K562 (cell line): ENCODE data around the gene FANCG. TPM values are rescaled to one million over a fixed set of nuclear protein-coding genes. Genes with fewer than 3 reads are reported as not detected.

Source experiments
- BCOR ChIP-seq: fragments of 450-650 bp; IDR thresholded peaks from 2 replicates; pipeline ENCODE4 v1.6.1; 2016
- BHLHE40 ChIP-seq: IDR thresholded peaks from 2 replicates; pipeline ENCODE4 v1.6.1; 2011; ENCODE audit warnings: low read length, improper control_type of control experiment
- CBFA2T2 ChIP-seq: fragments of 450-650 bp; conservative IDR thresholded peaks from 2 replicates; pipeline ENCODE4 v1.6.1; 2017; ENCODE audit warnings: mild to moderate bottlenecking
- CHD4 ChIP-seq: fragments of 200-600 bp; sonication (generic); IDR thresholded peaks from 3 replicates; pipeline ENCODE4 v1.6.1; 2012; ENCODE audit warnings: low read depth, mild to moderate bottlenecking, mixed read lengths, low read length, inconsistent platforms; ENCODE audit not compliant: insufficient read depth, insufficient replicate concordance, poor library complexity, severe bottlenecking
- DIDO1 ChIP-seq: fragments of 450-650 bp; IDR thresholded peaks from 2 replicates; pipeline ENCODE4 v1.6.1; 2016; ENCODE audit warnings: low read depth, missing biosample characterization, missing genetic modification characterization
- E2F3 ChIP-seq: fragments of 250-450 bp; sonication (Bioruptor Pico); IDR thresholded peaks from 2 replicates; pipeline ENCODE4 v1.4.0; 2020; ENCODE audit warnings: mild to moderate bottlenecking
- FOXK1 ChIP-seq: sonication (generic); formaldehyde crosslinking; IDR thresholded peaks from 2 replicates; pipeline ENCODE4 v1.8.0; 2022; ENCODE audit warnings: missing genetic modification reagents, mild to moderate bottlenecking, borderline replicate concordance
- FUS ChIP-seq: fragments of 200-400 bp; formaldehyde crosslinking; optimal IDR thresholded peaks from 2 replicates; pipeline ENCODE3; 2017; ENCODE audit warnings: low read depth, low read length
- KAT7 ChIP-seq: sonication (generic); formaldehyde crosslinking; IDR thresholded peaks from 2 replicates; pipeline ENCODE4 v1.8.0; 2022; ENCODE audit warnings: missing genetic modification reagents, mild to moderate bottlenecking, borderline replicate concordance
- KLF1 ChIP-seq: fragments of 450-650 bp; IDR thresholded peaks from 2 replicates; pipeline ENCODE4 v1.6.1; 2016; ENCODE audit warnings: missing genetic modification characterization, missing compliant biosample characterization
- MIER1 ChIP-seq: fragments of 450-650 bp; IDR thresholded peaks from 2 replicates; pipeline ENCODE4 v1.6.1; 2016; ENCODE audit warnings: antibody characterized with exemption, mild to moderate bottlenecking, low read depth
- NONO ChIP-seq, 2 experiments: fragments of 200-400 bp in 1 of 2; fragments of 450-650 bp in 1 of 2; formaldehyde crosslinking in 1 of 2; IDR thresholded peaks; 2 replicates each; pipeline ENCODE4 v1.6.1; 2017; ENCODE audit warnings: low read depth in 2 of 2, mild to moderate bottlenecking in 2 of 2, moderate library complexity in 2 of 2, low read length in 1 of 2
- PHF8 ChIP-seq: fragments of 200-600 bp; sonication (generic); IDR thresholded peaks from 2 replicates; pipeline ENCODE4 v1.6.1; 2012; ENCODE audit warnings: mixed run types, mild to moderate bottlenecking, inconsistent platforms, low read length, moderate library complexity, borderline replicate concordance
- POLR2B ChIP-seq: fragments of 450-650 bp; IDR thresholded peaks from 2 replicates; pipeline ENCODE4 v1.6.1; 2018; ENCODE audit warnings: low read depth; ENCODE audit not compliant: partially characterized antibody
- RAD21 ChIP-seq, 2 experiments: fragments of 250-450 bp in 1 of 2; fragments of 450-650 bp in 1 of 2; sonication (Bioruptor Pico) in 1 of 2; formaldehyde crosslinking in 1 of 2; IDR thresholded peaks in 1 of 2; conservative IDR thresholded peaks in 1 of 2; 2 replicates each; pipeline versions ENCODE4 v1.4.0 to v1.8.0; 2020 to 2022; ENCODE audit warnings: mild to moderate bottlenecking in 2 of 2, moderate library complexity in 1 of 2
- RFX7 ChIP-seq: fragments of 250-450 bp; sonication (Bioruptor Pico); IDR thresholded peaks from 2 replicates; pipeline ENCODE4 v1.5.1; 2021; ENCODE audit warnings: mild to moderate bottlenecking
- SPI1 ChIP-seq: IDR thresholded peaks from 2 replicates; pipeline ENCODE4 v1.6.1; 2011; ENCODE audit warnings: low read depth, low read length, control low read depth, borderline replicate concordance
- SRSF1 ChIP-seq: fragments of 200-400 bp; formaldehyde crosslinking; IDR thresholded peaks from 2 replicates; pipeline ENCODE4 v1.6.1; 2017; ENCODE audit warnings: mild to moderate bottlenecking, low read depth, low read length, moderate library complexity
- TCF7L2 ChIP-seq: fragments of 150-350 bp; IDR thresholded peaks from 2 replicates; pipeline ENCODE4 v1.6.1; 2016; ENCODE audit warnings: low read depth, mild to moderate bottlenecking, low read length, moderate library complexity
- TFAM ChIP-seq: fragments of 250-450 bp; sonication (Bioruptor Pico); conservative IDR thresholded peaks from 2 replicates; pipeline ENCODE4 v1.5.0; 2021; ENCODE audit warnings: mild to moderate bottlenecking, moderate library complexity
- TGIF2 ChIP-seq: sonication (generic); formaldehyde crosslinking; IDR thresholded peaks from 2 replicates; pipeline ENCODE4 v1.8.1; 2022; ENCODE audit warnings: mild to moderate bottlenecking, missing genetic modification reagents, moderate library complexity
- WHSC1 ChIP-seq: IDR thresholded peaks from one replicate; pipeline ENCODE4 v1.6.1; 2012; ENCODE audit warnings: low read length, control low read depth, inconsistent platforms
- YY1 ChIP-seq, 3 experiments: IDR thresholded peaks; 2 replicates each; pipeline ENCODE4 v1.6.1; 2011; ENCODE audit warnings: low read length in 2 of 3, mild to moderate bottlenecking in 2 of 3, moderate library complexity in 2 of 3, borderline replicate concordance in 1 of 3, control low read depth in 1 of 3, low read depth in 1 of 3; ENCODE audit not compliant: insufficient read depth in 3 of 3, insufficient replicate concordance in 2 of 3, control insufficient read depth in 1 of 3, insufficient read length in 1 of 3; ENCODE audit errors: extremely low read depth in 1 of 3
- ZBED1 ChIP-seq: IDR thresholded peaks from 2 replicates; pipeline ENCODE4 v1.6.1; 2014
- ZFX ChIP-seq: sonication (generic); formaldehyde crosslinking; IDR thresholded peaks from 2 replicates; pipeline ENCODE4 v1.8.0; 2022; ENCODE audit warnings: mild to moderate bottlenecking, missing genetic modification reagents, moderate library complexity
- ZNF224 ChIP-seq: sonication (generic); formaldehyde crosslinking; IDR thresholded peaks from 2 replicates; pipeline ENCODE4 v1.8.0; 2022; ENCODE audit warnings: mild to moderate bottlenecking, missing genetic modification reagents
- ZNF444 ChIP-seq: fragments of 250-450 bp; sonication (Bioruptor Pico); IDR thresholded peaks from 2 replicates; pipeline ENCODE4 v1.4.0; 2020; ENCODE audit warnings: mild to moderate bottlenecking, moderate library complexity
- ZNF507 ChIP-seq: conservative IDR thresholded peaks from 2 replicates; pipeline ENCODE4 v1.6.1; 2017; ENCODE audit warnings: missing genetic modification characterization, missing compliant biosample characterization
- polyA plus RNA-seq, 8 experiments: library from polyadenylated mRNA; depleted of rRNA in 4 of 8; stranded (reverse) in 5 of 8; unstranded in 3 of 8; fragments of >200 nt; fragmentation: Nextera tagmentation in 2 of 8; fragmentation: Illumina TruSeq in 1 of 8; extraction: Ambion mirVana in 2 of 8; extraction: Trizol in 1 of 8; gene quantifications; 2 replicates each; pipeline versions ENCODE4 v1.2.1 to v1.2.3, GENCODE V29; 2011 to 2014; ENCODE audit warnings: inconsistent platforms in 1 of 8, missing spikeins in 1 of 8
- total RNA-seq, 7 experiments: library from RNA; depleted of rRNA in 6 of 7; stranded (reverse); fragments of >200 nt in 6 of 7; fragmentation: Illumina TruSeq in 2 of 7; extraction: Trizol in 2 of 7; gene quantifications; 2 replicates each; pipeline versions ENCODE4 v1.2.1 to v1.2.3, GENCODE V29; 2011 to 2021; ENCODE audit warnings: low replicate concordance in 1 of 7
- TF ChIP-seq, protein P1 (sequence below): fragments of 450-650 bp; formaldehyde crosslinking; IDR thresholded peaks from 2 replicates; pipeline ENCODE4 v1.4.0; 2022; ENCODE audit warnings: mild to moderate bottlenecking, moderate library complexity

Gene FANCG
- total and polyA plus RNA-seq, 9 of the 15 experiments (the other 6 are each of a cell fraction or from before 2014, with no cell fraction given) = 7.5 to 43.9 (median 31.0) TPM

DNA sequence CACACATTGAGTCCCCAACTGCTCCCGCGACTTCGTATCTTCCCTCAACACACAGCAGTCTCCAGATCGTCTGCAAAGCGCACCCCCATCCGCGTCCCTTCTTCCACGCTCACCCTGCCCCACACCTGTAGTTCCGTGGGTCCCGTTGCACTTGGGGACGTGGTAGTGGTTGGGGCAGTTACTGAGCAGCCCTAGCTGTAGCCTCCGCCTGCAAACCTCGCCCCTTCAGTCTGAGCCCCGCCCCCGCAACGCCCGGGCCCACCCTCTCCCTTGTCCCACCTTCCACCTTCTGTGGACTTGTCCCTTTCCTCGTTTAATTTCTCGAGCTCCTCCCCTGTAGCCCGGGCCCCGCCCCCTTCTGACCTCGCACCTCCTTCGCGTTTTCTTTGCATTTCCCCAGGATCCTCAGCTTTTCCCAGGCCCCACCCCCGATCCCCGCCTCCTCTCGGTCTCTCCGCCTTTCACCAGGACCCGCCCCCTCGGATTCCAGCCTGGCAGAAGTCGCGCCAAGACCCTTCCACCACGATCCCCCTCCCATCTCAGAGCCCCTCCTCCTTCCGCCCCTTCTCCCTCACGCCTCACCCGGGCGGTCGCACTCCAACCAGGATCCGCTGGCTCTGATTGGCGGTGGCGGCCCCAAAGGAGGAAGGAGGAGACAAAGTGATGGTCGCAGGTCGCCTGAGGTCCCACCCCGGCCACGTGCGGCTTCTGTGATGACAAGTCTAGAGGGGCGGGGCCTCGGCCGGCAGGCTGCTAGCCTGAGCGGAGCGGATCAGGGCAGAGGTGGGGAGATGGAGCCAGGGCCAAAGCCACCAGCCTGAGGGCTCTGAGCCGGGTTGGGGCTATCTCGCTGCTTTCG, 36.2 kb upstream of the FANCG start, which contains the start of gene ATOSB (continued):
- TF ChIP-seq ZFX (CRISPR knock-in tag) = peak; percentile 37; the same call in 1 of the 2 replicates
- TF ChIP-seq TFAM (CRISPR knock-in tag) = no peak
- TF ChIP-seq DIDO1 (tag) = no peak
- peak in 1 of 3 experiments; percentile 9 for TF ChIP-seq YY1 (IDR thresholded peaks at IDR 0.05; ENCODE audit: borderline replicate concordance in 1 of 3, control insufficient read depth in 1 of 3, extremely low read depth in 1 of 3, insufficient read depth in 3 of 3, insufficient read length in 1 of 3, insufficient replicate concordance in 2 of 3, low read depth in 1 of 3, low read length in 2 of 3)
- TF ChIP-seq POLR2B = peak; percentile 37
- TF ChIP-seq BCOR = no peak
- TF ChIP-seq FUS = no peak
- TF ChIP-seq ZNF507 (tag) = no peak
- TF ChIP-seq TCF7L2 = no peak
- no peak for TF ChIP-seq ZBED1
- TF ChIP-seq TGIF2 (CRISPR knock-in tag) = no peak
- peak; percentile 28 for TF ChIP-seq CBFA2T2
- TF ChIP-seq RAD21 (CRISPR knock-in tag; conservative IDR thresholded peaks at IDR 0.05 in 1 of 2, IDR thresholded peaks at IDR 0.05 in 1 of 2) = no peak
- TF ChIP-seq FOXK1 (CRISPR knock-in tag) = no peak
- no peak for TF ChIP-seq ZNF224
- no peak for TF ChIP-seq SPI1
- TF ChIP-seq BHLHE40 = peak; percentile 95
- TF ChIP-seq, protein P1, sequence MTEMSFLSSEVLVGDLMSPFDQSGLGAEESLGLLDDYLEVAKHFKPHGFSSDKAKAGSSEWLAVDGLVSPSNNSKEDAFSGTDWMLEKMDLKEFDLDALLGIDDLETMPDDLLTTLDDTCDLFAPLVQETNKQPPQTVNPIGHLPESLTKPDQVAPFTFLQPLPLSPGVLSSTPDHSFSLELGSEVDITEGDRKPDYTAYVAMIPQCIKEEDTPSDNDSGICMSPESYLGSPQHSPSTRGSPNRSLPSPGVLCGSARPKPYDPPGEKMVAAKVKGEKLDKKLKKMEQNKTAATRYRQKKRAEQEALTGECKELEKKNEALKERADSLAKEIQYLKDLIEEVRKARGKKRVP (CRISPR knock-in tag) = no peak
- no peak for TF ChIP-seq MIER1
- no peak for TF ChIP-seq ZNF444
- no peak for TF ChIP-seq WHSC1
- no peak for TF ChIP-seq SRSF1
- no peak for TF ChIP-seq NONO (IDR thresholded peaks at IDR 0.05; ENCODE audit: low read depth in 2 of 2, low read length in 1 of 2)
- no peak for TF ChIP-seq CHD4
- no peak for TF ChIP-seq RFX7 (CRISPR knock-in tag)
- TF ChIP-seq E2F3 (CRISPR knock-in tag) = 0 out of 2 replicates have a peak, but pooled peaks have one; percentile 17
- TF ChIP-seq KLF1 (tag) = no peak
- TF ChIP-seq KAT7 (CRISPR knock-in tag) = no peak
- peak; percentile 60; the same call in 1 of the 2 replicates for TF ChIP-seq PHF8
